WTC11 (cell line): ENCODE measurements around the gene SYN1.

Source experiments
- SP1 ChIP-seq: sonication (generic); formaldehyde crosslinking; conservative IDR thresholded peaks from 2 replicates; pipeline ENCODE4 v1.8.1; 2022; ENCODE audit warnings: missing genetic modification reagents
- ZNF121 ChIP-seq: sonication (generic); formaldehyde crosslinking; IDR thresholded peaks from 2 replicates; pipeline ENCODE4 v1.8.0; 2023; ENCODE audit warnings: missing genetic modification reagents
- TF ChIP-seq, protein P1 (sequence below): fragments of 200-600 bp; IDR thresholded peaks from 2 replicates; pipeline ENCODE4 v1.8.0; 2022; ENCODE audit warnings: antibody characterized with exemption
- TF ChIP-seq, protein P2 (sequence below): sonication (generic); formaldehyde crosslinking; IDR thresholded peaks from 2 replicates; pipeline ENCODE4 v1.8.0; 2022; ENCODE audit warnings: mild to moderate bottlenecking, missing genetic modification reagents
- TF ChIP-seq, protein P3 (sequence below): sonication (generic); formaldehyde crosslinking; IDR thresholded peaks from 2 replicates; pipeline ENCODE4 v1.8.1; 2023; ENCODE audit warnings: mild to moderate bottlenecking, missing genetic modification reagents, moderate library complexity
- TF ChIP-seq, protein P4 (sequence below): fragments of 250-450 bp; sonication (Bioruptor Pico); IDR thresholded peaks from 2 replicates; pipeline ENCODE4 v2.1.2; 2022; ENCODE audit warnings: mild to moderate bottlenecking, moderate library complexity
- TF ChIP-seq, protein P5 (sequence below): sonication (generic); formaldehyde crosslinking; conservative IDR thresholded peaks from 2 replicates; pipeline ENCODE4 v1.8.1; 2022; ENCODE audit warnings: mild to moderate bottlenecking, missing genetic modification reagents
- TF ChIP-seq, protein P6 (sequence below): fragments of 250-450 bp; sonication (Bioruptor Pico); conservative IDR thresholded peaks from 2 replicates; pipeline ENCODE4 v1.9.0; 2021; ENCODE audit warnings: mild to moderate bottlenecking
- TF ChIP-seq, protein P7 (sequence below): sonication (generic); formaldehyde crosslinking; IDR thresholded peaks from 2 replicates; pipeline ENCODE4 v1.8.0; 2022; ENCODE audit warnings: mild to moderate bottlenecking, missing genetic modification reagents

DNA sequence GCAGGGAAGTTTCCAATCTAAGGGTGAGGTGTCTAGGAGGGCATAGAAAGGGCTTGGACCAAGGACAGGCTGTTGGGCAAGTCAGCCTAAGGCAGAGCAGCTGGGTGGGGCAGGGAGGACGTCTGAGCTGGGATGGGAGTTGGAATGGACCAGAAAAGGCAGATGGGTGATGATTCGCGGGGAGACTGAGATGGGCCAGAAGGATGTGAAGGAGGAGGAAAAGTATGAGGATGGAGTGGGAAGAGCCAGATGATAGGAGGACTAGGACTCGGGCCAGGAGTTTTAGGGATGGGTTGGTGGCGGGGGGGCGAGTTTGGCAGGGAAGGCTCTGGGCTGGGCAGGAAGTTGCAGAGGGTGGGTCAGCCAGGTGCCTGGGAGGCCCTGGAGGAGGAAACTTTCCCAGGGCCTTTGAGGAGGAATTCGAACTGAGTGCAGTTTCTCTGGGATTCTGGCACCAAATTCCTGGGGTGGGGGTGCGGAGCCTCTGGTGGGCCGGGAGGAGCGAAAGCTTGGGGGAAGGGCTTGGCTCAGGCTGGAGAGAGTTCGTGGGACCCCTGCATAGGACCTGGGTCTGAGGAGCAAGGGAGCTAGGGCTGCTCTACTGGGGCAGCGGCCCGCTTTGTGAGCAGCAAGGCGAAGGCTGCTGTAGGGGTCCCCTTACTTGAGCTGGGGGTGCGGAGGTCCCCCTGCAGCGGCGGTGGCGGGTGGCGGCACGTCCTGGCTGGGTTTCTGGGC lies 46.1 kb downstream of the SYN1 start:
- TF ChIP-seq SP1 (CRISPR knock-in tag) (no peak), ZNF121 (CRISPR knock-in tag) (no peak)
- TF ChIP-seq, protein P1, sequence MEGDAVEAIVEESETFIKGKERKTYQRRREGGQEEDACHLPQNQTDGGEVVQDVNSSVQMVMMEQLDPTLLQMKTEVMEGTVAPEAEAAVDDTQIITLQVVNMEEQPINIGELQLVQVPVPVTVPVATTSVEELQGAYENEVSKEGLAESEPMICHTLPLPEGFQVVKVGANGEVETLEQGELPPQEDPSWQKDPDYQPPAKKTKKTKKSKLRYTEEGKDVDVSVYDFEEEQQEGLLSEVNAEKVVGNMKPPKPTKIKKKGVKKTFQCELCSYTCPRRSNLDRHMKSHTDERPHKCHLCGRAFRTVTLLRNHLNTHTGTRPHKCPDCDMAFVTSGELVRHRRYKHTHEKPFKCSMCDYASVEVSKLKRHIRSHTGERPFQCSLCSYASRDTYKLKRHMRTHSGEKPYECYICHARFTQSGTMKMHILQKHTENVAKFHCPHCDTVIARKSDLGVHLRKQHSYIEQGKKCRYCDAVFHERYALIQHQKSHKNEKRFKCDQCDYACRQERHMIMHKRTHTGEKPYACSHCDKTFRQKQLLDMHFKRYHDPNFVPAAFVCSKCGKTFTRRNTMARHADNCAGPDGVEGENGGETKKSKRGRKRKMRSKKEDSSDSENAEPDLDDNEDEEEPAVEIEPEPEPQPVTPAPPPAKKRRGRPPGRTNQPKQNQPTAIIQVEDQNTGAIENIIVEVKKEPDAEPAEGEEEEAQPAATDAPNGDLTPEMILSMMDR: no peak
- TF ChIP-seq, protein P2, sequence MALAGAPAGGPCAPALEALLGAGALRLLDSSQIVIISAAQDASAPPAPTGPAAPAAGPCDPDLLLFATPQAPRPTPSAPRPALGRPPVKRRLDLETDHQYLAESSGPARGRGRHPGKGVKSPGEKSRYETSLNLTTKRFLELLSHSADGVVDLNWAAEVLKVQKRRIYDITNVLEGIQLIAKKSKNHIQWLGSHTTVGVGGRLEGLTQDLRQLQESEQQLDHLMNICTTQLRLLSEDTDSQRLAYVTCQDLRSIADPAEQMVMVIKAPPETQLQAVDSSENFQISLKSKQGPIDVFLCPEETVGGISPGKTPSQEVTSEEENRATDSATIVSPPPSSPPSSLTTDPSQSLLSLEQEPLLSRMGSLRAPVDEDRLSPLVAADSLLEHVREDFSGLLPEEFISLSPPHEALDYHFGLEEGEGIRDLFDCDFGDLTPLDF (CRISPR knock-in tag): no peak
- TF ChIP-seq, protein P3, sequence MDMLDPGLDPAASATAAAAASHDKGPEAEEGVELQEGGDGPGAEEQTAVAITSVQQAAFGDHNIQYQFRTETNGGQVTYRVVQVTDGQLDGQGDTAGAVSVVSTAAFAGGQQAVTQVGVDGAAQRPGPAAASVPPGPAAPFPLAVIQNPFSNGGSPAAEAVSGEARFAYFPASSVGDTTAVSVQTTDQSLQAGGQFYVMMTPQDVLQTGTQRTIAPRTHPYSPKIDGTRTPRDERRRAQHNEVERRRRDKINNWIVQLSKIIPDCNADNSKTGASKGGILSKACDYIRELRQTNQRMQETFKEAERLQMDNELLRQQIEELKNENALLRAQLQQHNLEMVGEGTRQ (CRISPR knock-in tag): no peak
- TF ChIP-seq, protein P4, sequence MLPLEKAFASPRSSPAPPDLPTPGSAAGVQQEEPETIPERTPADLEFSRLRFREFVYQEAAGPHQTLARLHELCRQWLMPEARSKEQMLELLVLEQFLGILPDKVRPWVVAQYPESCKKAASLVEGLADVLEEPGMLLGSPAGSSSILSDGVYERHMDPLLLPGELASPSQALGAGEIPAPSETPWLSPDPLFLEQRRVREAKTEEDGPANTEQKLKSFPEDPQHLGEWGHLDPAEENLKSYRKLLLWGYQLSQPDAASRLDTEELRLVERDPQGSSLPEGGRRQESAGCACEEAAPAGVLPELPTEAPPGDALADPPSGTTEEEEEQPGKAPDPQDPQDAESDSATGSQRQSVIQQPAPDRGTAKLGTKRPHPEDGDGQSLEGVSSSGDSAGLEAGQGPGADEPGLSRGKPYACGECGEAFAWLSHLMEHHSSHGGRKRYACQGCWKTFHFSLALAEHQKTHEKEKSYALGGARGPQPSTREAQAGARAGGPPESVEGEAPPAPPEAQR (CRISPR knock-in tag): no peak
- TF ChIP-seq, protein P5, sequence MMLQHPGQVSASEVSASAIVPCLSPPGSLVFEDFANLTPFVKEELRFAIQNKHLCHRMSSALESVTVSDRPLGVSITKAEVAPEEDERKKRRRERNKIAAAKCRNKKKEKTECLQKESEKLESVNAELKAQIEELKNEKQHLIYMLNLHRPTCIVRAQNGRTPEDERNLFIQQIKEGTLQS (CRISPR knock-in tag): no peak
- TF ChIP-seq, protein P6, sequence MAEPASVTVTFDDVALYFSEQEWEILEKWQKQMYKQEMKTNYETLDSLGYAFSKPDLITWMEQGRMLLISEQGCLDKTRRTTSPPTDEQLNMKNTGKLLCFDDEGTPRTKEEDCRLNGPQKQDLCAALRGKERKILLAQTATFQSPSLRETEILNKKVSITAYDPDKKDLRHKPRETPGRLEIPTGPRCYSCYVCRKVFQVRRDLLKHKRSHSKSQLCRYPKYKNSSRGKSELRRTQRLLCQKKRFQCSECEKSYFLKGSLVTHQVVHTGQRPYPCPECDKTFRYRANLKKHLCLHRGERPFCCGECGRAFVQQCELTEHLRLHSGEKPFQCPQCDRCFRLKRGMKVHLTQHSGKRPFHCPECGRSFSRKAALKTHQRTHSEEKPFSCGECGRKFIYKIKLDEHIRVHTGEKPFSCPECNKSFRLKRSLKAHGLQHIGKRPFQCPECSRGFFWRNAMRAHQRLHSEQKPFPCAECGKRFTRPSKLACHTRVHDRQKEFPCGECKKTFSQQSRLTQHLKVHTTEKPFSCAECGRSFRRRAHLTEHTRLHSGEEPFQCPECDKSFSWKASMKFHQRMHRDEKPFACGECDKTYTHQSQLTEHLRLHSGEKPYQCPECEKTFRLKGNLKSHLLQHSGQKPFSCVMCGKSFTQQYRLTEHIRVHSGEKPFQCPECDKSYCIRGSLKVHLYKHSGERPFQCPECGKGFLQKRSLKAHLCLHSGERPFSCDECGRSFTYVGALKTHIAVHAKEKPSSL (CRISPR knock-in tag): no peak
- TF ChIP-seq, protein P7, sequence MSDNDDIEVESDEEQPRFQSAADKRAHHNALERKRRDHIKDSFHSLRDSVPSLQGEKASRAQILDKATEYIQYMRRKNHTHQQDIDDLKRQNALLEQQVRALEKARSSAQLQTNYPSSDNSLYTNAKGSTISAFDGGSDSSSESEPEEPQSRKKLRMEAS (CRISPR knock-in tag): no peak
